Measurements from ENCODE around the gene CRY2.
A peak's percentile ranks its signal among the peaks of the same experiment; 100 is the strongest.
"Not testable (repeated sequence)": the region's sequence is repeated elsewhere in the genome, so short reads cannot be mapped to it uniquely, and the experiment has no call there.

Gene CRY2

GRCh38 chr11:45811571-45812290 is 35.5 kb upstream of the CRY2 start:
- DNase-seq: no peak

GRCh38 chr11:45812581-45813548 is 34.4 kb upstream of the CRY2 start:
- DNase-seq: no peak

- no peak for DNase-seq
Measured at GRCh38 chr11:45815747-45816146, 31.5 kb upstream of the CRY2 start.

GRCh38 chr11:45816614-45817013 is 30.7 kb upstream of the CRY2 start:
- peak in 1 of 2 experiments; percentile 24 for DNase-seq

GRCh38 chr11:45817191-45817590 is 30.1 kb upstream of the CRY2 start:
- no peak for DNase-seq

GRCh38 chr11:45818961-45819605 is 28.2 kb upstream of the CRY2 start:
- DNase-seq: no peak

GRCh38 chr11:45820211-45820857 is 26.9 kb upstream of the CRY2 start:
- no peak for DNase-seq

- not testable (repeated sequence) for DNase-seq
Measured at GRCh38 chr11:45826492-45826891, 20.8 kb upstream of the CRY2 start.

- no peak for DNase-seq
Measured at GRCh38 chr11:45827123-45827522, 20.2 kb upstream of the CRY2 start.

GRCh38 chr11:45828996-45829395 is 18.3 kb upstream of the CRY2 start:
- DNase-seq: no peak

GRCh38 chr11:45830596-45830995 is 16.7 kb upstream of the CRY2 start:
- DNase-seq: no peak

- no peak for DNase-seq
Measured at GRCh38 chr11:45832811-45833441, 14.3 kb upstream of the CRY2 start.

- DNase-seq: no peak
Measured at GRCh38 chr11:45833761-45834160, 13.5 kb upstream of the CRY2 start.

- DNase-seq: no peak
Measured at GRCh38 chr11:45834298-45834756, 12.9 kb upstream of the CRY2 start.

GRCh38 chr11:45839204-45839603 is 8.1 kb upstream of the CRY2 start:
- no peak for DNase-seq

- not testable (repeated sequence) for DNase-seq
Measured at GRCh38 chr11:45840251-45840650, 7.0 kb upstream of the CRY2 start.

- DNase-seq: peak; percentile 70 to 88
Measured at GRCh38 chr11:45843158-45843924, 3.9 kb upstream of the CRY2 start.

- DNase-seq: no peak
Measured at GRCh38 chr11:45844822-45845578, 2.3 kb upstream of the CRY2 start.

GRCh38 chr11:45846174-45846675 is 1.1 kb upstream of the CRY2 start:
- DNase-seq: no peak

- peak in 1 of 2 experiments; percentile 20 for DNase-seq
Measured at GRCh38 chr11:45847911-45848316, 639 bp downstream of the CRY2 start.
